SK-N-SH treated with all-trans-retinoic acid at 6 μM for 48 hours (cell line): ENCODE data around the gene CGB5.
A peak's percentile ranks its signal among the peaks of the same experiment; 100 is the strongest.
"Not testable (repeated sequence)": the region's sequence is repeated elsewhere in the genome, so short reads cannot be mapped to it uniquely, and the experiment has no call there.

Experiments
- ARNTL ChIP-seq: fragments of 450-650 bp; formaldehyde crosslinking; IDR thresholded peaks from 2 replicates; pipeline ENCODE4 v1.5.0; 2020; ENCODE audit warnings: low read depth, mild to moderate bottlenecking, moderate library complexity, borderline replicate concordance
- BACH2 ChIP-seq: fragments of 250-450 bp; sonication (Bioruptor Pico); IDR thresholded peaks from 2 replicates; pipeline ENCODE4 v1.9.0; 2021; ENCODE audit warnings: mild to moderate bottlenecking, borderline replicate concordance
- CREB5 ChIP-seq: fragments of 250-450 bp; sonication (Bioruptor Pico); IDR thresholded peaks from 2 replicates; pipeline ENCODE4 v1.5.1; 2020; ENCODE audit warnings: low read depth, mild to moderate bottlenecking, moderate library complexity
- GLIS3 ChIP-seq: fragments of 250-450 bp; sonication (Bioruptor Pico); IDR thresholded peaks from 2 replicates; pipeline ENCODE4 v1.5.0; 2020; ENCODE audit warnings: mild to moderate bottlenecking, moderate library complexity
- ISL1 ChIP-seq: fragments of 250-450 bp; sonication (Bioruptor Pico); IDR thresholded peaks from 2 replicates; pipeline ENCODE4 v2.1.2; 2022; ENCODE audit warnings: mild to moderate bottlenecking, moderate library complexity
- PATZ1 ChIP-seq: fragments of 250-450 bp; sonication (Bioruptor Pico); IDR thresholded peaks from 2 replicates; pipeline ENCODE4 v1.8.0; 2020; ENCODE audit warnings: mild to moderate bottlenecking, moderate library complexity, borderline replicate concordance
- RARB ChIP-seq: fragments of 250-450 bp; sonication (Bioruptor Pico); IDR thresholded peaks from 2 replicates; pipeline ENCODE4 v1.8.0; 2021; ENCODE audit warnings: mild to moderate bottlenecking, moderate library complexity
- TCF4 ChIP-seq: fragments of 250-450 bp; sonication (Bioruptor Pico); IDR thresholded peaks from 2 replicates; pipeline ENCODE4 v1.8.0; 2021; ENCODE audit warnings: mild to moderate bottlenecking, moderate library complexity, borderline replicate concordance
- TOX ChIP-seq: fragments of 250-450 bp; sonication (Bioruptor Pico); IDR thresholded peaks from 2 replicates; pipeline ENCODE4 v1.8.0; 2021; ENCODE audit warnings: mild to moderate bottlenecking, moderate library complexity, borderline replicate concordance
- ZFP3 ChIP-seq: fragments of 250-450 bp; sonication (Bioruptor Pico); IDR thresholded peaks from 2 replicates; pipeline ENCODE4 v1.5.0; 2020; ENCODE audit warnings: mild to moderate bottlenecking, moderate library complexity
- ZNF565 ChIP-seq: fragments of 450-650 bp; formaldehyde crosslinking; conservative IDR thresholded peaks from 2 replicates; pipeline ENCODE4 v1.5.0; 2020; ENCODE audit warnings: low read depth, mild to moderate bottlenecking, moderate library complexity
- ZNF8 ChIP-seq: fragments of 450-650 bp; formaldehyde crosslinking; IDR thresholded peaks from 2 replicates; pipeline ENCODE4 v1.5.0; 2020; ENCODE audit warnings: mild to moderate bottlenecking, moderate library complexity
- TF ChIP-seq, protein P1 (sequence below): fragments of 250-450 bp; sonication (Bioruptor Pico); IDR thresholded peaks from 2 replicates; pipeline ENCODE4 v1.5.1; 2021; ENCODE audit warnings: mild to moderate bottlenecking, moderate library complexity

DNA sequence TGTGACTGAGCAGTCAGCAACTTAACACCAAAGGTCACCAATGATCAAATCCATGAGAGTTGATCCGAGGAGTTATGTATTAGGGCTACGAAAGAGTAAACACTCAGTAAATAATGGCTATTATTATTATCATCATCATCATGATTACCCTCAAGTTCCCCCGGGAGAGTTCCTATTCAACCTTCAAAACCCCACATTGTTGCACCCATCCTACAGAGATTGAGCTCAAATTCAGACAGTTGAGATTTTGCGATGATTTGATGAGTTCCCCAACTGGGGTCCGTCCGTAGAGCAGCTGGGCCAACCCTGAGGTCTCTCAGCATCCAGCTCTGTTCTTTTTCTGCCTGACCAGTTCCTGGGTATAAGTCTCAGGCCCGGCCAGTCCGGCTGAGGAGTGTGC, 5.5 kb upstream of the CGB5 start:
- TF ChIP-seq CREB5 (CRISPR knock-in tag); GLIS3; ISL1; PATZ1 (CRISPR knock-in tag); ZNF565; ARNTL (CRISPR knock-in tag); TOX (CRISPR knock-in tag); ZNF8 (CRISPR knock-in tag); BACH2 (CRISPR knock-in tag); TCF4 (CRISPR knock-in tag); RARB (CRISPR knock-in tag): not testable (repeated sequence)
- TF ChIP-seq, protein P1, sequence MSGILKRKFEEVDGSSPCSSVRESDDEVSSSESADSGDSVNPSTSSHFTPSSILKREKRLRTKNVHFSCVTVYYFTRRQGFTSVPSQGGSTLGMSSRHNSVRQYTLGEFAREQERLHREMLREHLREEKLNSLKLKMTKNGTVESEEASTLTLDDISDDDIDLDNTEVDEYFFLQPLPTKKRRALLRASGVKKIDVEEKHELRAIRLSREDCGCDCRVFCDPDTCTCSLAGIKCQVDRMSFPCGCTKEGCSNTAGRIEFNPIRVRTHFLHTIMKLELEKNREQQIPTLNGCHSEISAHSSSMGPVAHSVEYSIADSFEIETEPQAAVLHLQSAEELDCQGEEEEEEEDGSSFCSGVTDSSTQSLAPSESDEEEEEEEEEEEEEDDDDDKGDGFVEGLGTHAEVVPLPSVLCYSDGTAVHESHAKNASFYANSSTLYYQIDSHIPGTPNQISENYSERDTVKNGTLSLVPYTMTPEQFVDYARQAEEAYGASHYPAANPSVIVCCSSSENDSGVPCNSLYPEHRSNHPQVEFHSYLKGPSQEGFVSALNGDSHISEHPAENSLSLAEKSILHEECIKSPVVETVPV (CRISPR knock-in tag), result not testable (repeated sequence)
- peak; percentile 98 for TF ChIP-seq ZFP3
